HG02943 (cell line): ENCODE measurements around the gene CREB3L2.
"Not testable (repeated sequence)": the region's sequence is repeated elsewhere in the genome, so short reads cannot be mapped to it uniquely, and the experiment has no call there.

Experiments used
- ATAC-seq: cut with Tn5 transposase; IDR thresholded peaks from one replicate; pipeline ENCODE4 v1.9.1; 2021; ENCODE audit warnings: mild to moderate bottlenecking, low read depth, moderate library complexity; ENCODE audit not compliant: unreplicated experiment

The CREB3L2 gene

DNA sequence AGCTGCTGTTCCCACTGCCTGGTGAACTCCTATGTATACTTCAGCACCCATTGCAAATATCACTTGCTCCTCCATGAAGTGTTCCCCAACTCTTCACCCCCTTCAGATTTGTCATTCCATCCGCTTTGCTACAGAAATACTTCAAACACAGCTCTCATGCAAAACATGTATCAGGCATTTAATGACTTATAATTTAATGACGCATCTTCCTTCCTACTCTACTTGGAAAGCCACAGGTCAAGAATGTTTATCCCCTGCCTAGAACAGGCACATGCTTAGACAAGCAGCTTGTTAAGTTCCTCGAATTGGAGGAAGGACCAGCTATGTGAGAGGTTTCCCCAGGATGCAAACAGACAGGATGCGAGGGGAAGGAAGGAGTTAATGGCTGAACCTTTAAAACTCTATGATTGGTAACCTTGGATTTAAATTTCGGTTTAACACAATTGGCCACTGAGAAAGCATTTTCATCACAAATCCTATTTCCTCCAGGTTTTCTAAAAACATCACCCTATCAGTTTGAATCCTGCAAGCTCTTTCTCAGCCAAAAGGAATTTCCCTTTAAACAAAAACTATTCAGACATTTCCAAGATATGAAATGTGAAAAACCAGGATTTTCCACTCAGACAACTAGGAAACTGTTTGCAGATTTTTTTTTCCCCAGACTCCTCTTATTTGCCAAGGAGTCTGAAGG is 11.5 kb downstream of the CREB3L2 start:
- ATAC-seq: no peak

DNA sequence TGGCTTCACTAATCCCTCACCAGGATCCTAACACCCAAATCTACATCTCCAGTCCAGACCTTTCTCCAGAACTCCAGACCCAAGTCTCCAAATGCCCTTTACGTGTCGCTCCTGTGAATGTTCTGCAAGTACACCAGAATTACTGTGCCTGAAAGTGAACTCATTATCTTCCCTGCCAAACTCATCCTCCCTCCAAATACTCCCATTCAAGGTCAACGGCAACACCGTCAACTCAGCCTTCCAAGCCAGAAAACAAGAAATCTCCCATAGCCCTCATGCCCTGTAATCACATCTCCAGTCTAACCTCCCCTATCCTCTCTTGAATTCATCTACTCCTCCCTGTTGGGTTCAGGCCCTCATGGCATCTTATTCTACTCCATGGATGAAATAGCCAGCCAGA is 12.3 kb downstream of the CREB3L2 start:
- no peak for ATAC-seq

DNA sequence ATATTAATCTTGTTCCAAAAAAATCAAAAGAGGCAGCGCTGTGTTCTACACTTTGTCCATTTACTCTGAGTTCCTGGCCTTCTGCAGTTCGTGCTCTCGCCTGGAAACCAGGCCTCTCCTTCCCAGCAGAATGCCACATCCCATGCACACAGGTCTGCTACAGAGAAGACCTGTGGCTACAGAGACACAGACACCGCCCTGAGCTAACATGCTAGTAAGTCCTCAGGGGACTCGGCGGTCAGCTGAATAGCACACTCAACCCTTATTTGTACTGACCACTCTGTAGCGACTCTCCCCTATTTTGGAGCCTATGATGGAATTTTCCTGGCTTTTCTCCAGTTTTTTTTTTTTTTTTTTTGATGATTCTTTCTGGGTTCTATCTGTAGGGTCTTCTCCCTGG is 12.8 kb downstream of the CREB3L2 start:
- no peak for ATAC-seq

DNA sequence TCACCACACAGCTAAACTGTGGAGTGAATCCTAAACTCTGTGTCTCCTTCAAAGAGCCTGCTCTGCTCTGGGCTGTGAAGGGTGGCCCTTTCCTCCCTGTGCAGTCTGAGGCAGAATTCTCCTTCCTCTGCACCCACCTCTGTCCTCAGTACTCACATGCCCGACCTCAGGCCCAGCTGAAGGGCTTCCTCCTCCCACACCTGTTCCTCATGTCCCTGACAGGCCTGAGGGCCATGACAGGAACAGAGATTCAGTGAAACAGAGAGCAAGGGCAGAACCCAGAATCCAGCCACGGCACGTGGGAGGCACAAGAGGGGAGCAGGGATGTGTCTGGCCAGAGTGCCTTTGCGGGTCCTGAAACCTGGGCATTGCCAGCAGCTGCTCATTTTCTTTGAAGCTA is 13.9 kb downstream of the CREB3L2 start:
- ATAC-seq: peak; percentile 51

DNA sequence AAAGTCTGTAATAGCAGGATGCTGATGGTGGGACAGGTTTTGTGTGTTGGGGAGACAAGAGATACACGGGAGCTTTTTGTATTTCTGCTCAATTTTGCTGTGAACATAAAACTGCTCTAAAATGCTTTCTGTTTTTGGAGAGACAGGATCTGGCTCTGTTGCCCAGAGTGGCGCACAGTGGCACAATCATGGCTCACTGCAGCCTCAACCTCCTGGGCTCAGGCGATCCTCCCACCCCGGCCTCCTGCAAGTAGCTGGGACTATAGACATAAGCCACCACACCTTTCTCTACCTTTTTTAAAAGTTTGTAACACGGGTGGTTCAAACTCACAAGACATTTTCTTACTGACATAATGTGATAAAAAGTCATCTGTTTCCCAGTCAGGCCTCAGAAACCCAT is 14.3 kb downstream of the CREB3L2 start:
- ATAC-seq: no peak

DNA sequence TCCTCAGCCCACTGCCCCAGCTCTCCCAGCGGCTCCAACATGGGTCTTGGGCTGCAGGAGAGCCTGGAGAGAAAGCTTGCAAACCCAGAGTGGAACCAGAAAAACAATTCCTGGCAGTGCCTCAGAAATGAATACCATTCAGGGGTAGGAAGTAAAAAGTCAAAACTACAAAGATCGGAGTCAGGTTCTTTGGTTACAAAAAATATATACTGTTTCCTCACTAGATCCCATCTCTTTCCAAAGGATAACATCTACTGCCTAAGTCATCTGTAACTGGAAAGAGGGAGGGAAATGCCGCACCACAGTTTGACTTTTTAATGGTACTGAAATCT is 14.9 kb downstream of the CREB3L2 start:
- no peak for ATAC-seq

DNA sequence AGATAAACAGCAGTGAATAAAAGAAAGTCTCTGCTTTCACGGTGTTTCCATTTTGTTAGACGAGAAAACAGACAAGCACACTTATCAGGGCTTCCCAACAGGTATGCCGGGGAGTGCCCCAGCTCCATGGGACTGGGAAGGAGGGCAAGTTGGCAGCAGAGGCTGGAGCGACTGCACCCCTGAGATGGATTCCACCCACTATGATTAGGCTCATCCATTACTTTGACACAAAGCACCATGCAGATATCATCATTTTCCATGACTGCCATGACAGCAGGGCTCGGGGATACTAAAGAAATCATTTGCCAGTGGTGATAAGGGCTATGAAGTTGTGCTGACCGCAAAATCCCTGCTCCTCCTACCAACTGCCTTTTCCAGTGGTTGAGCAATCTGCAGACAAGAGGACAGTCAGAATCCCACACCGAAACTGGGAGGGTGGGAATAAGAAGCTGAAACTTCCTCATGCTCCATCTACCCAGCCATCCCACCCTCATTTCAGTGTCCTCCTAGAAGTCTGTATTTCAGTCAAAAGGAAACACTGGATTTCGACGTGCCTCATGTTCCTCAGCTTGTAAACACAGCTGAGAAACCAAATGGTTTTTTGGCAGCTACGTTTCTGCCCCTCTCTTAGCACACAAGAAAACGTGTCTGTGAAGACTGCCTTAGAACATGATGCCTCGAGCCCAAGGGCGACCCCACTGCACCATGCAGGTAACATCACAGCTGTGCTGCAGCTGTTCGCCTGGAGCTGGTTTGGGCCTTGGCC is 15.5 kb downstream of the CREB3L2 start:
- no peak for ATAC-seq

DNA sequence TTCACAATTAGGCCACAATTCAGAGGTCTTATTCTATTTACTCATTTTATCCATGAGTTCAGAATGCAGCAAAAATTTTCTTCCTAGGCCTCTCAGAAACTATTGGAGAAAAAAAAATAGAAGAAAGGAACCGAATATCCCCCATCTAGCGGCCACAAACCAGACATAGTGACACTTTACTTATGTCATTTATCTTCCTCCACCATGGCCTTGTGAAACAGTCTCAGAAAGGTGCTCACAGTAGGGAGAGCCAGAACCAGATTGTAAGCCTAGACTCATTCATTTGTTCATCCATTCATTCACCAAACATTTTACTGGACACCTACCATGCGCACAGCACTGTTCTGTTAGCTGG is 16.0 kb downstream of the CREB3L2 start:
- ATAC-seq: peak; percentile 48

DNA sequence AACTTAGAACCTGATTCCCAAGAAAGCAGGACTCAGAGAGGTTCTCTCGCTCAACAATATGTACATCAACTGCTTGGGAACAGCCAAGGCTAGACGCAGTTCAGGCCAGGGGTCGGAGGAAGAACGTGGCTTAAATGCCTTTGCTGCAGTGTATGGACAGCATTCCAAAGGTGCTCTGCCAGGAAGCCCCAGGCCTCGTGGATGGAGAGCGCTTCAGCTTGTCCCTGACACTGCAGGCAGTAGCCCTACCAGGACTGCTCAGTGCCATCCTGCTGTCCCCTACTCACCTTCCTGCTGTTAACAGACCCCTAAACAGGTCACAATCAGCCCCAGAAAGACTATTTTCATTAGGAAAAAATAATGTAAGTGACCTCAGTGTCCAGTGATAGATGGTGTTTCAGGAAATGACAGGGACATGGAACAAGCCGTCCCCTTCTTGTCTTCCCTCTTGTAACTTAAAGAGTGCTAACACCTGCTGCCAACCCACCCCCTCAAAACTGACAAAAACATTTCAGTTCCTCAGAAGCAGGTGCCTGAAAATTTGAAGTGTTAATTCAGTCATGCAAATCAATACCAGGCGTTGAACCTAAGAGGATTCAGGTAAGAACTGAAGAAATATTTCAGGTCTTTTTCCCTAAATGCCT is 16.5 kb downstream of the CREB3L2 start:
- ATAC-seq: peak; percentile 47

DNA sequence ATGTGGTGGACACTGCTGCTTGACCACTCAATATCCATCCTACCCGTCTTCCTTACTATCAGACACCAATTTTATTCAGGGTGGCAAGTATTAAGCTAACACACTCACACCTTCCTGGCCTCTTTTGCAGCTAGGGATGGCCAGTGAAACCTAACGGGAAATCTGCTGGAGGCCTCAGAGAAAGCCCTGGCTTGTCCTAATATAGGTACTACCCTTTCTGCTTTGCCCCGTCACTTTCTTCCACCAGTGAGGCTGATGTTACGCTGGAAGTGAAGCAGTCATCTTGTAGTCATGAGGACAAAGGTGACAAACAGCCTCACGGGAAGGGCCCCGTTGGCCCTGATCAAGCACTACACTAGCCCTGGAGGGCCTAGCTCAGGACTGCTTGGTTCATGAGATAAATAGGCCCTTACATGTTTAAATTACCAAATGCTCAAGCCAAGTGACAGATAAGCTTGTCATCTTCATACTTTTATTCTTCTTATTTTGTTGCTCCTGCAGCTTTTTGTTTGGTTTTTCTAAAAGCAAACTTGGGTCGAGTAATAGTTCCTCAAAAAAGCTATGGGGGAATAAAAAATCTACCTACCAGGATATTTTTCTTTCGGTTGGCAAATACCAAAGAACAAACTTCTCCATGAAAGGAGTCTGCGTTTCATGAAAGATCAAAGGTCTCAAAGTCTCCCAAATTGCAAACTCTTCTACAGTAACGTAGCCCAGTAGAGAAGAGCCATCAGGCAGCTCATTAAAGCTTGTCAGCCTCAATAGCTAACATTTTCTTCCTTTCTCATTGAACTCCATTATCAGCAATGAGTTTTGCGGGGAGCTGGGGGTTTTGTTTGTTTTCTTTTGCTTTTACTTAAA is 17.5 kb downstream of the CREB3L2 start:
- ATAC-seq: no peak

DNA sequence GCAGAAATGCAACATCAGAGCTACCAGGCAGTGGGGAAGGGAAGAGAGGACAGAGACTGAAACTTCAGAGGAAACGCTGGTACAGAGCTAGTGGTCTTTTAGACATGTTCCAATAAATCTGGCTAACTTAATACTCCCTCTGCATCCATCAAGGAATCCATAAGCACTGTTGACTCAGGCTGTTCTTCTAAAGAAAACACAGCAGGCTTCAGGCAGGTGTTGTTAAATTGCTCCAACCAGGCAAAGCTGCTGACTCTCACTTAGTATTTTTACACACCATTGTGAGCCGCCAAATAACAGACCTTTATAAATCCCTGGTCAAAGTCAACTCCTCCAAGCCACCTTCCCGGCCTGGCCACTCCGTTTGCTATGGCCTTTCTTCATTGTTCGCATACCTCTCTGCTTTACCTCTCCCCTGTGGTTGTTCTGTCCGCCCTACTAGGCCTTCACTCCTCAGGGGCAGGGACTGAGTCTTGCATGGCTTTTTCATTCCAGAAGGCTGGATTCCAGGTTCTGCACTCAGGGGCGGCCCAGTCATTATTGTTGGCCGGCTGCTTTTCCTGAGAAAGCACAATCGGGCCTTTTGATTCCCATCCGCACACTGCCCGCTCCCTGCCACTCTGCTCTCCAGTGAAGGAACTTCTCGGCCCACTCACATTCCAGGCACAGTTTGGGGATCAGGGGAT is 18.4 kb downstream of the CREB3L2 start:
- ATAC-seq: no peak

DNA sequence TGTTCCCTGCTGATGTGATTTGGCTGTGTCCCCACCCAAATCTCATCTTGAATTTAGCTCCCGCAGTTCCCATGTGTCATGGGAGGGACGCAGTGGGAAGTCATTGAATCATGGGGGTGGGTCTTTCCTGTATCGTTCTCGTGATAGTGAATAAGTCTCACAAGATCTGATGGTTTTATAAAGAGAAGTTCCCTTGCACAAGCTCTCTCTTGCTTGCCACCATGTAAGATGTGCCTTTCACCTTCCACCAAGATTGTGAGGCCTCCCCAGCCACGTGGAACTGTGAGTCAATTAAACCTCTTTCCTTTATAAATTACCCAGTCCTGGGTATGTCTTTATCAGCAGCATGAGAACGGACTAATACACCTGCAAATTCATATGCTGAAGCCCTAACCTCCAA is 19.5 kb downstream of the CREB3L2 start:
- not testable (repeated sequence) for ATAC-seq

DNA sequence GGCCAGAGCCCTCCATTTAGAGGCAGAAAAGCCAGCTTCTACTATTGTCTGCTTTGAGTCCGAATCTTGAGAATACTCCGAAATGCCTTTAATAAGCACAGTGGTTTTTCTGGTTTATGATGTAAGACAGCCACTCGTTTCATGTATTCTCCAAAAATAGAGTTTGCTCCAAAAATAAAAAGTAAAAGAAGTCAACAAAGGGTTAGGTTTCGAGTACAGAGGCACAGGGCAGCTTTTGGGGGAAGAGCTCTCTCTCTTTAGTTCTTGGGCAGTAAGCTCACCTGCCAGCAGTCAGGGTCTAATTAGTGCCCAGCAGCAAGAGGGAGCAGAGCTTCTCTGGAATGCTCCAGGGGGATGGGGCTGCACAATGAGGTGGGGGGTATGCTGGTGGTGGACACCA is 20.2 kb downstream of the CREB3L2 start:
- ATAC-seq: peak; percentile 52

DNA sequence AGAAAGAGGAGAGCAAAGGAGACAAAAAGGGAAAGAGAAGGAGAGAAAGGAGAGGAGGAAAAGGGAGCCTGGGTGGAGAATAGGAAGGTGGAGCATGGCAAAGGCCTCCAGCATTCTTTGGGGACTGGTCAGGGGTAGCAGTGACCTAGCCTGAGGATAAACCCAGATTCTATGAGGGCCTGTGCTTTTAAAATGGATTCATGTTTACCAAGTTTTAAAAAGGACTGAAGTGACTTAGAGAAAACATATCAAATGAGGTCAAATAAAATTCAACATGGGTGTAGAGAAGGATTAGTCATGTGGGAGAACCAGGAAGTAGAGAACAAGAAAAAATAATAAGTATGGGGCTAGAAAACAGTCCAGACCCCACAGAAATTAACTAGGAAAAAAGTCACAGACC is 20.7 kb downstream of the CREB3L2 start:
- no peak for ATAC-seq

DNA sequence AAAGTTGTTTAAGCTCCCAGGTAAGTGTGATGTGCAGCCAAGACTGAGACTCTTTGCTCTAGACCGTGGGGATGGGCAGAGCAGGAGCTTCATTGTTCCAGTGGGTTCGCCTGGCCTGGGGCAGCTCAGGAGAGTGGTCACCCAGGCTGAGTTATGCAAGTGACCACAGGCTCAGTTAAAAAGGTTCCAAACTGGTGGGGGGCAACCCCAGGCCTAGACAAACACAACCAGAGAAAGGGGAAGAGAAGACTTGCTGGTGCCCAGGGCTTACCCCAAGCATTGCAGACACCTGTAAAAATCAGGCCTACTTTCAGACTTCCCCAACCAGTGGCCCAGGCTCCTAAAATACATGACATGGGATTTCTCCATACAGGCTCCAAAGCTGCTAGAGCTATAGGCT is 21.6 kb downstream of the CREB3L2 start:
- no peak for ATAC-seq

DNA sequence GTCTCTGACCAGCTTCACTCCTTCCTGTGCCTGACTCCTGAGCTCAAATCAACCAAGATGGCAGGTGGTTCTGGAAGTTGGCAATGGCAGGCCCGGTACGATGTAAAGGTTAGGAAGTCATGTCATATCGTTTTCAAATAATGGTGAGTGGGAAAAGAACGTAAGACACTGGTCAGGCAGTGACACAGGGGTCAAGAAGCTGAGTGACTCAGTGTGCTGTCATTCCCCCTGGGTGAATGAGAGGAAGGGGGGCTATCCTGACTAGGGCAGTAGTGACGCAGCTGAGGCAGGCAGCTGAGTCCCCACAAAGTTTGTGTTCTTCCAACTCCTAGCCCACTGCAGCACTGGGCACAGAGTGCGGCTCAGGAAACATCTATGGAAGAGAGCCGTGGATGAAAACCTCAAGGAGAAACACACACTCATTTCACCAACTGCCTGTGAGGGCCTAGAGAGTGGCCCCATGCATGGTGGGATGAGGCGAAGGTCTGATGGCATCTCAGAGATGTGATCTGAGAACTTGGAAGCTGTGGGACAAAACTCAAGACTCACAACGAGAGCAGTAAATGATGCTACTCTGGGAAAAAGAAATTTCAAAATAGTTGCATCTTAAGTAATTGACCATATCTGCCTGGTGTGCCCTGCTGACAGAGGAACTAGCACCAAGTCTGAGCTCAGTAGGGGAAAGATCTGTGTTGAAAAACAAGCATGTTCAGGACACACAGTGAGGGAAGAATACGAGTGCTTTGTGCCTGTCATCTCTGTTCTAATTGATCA is 23.2 kb downstream of the CREB3L2 start:
- no peak for ATAC-seq

DNA sequence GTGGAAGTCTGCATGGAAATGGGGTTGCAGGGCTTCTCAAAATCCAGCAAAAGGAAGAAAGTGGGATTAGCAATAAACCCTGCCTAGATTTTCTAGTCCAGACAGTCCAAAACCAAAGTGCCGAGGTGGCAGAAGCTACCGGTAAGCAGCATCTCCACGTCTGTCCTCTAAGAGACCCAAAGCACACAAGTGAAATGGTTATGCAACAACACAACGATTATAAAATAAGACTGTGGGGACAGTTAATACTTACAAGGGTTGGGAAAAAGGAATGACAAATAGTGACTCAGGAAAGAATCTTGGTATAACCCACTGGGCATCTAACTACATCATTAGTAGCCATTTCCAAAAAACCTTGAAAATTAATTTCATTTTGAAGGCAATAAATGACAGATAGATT is 24.7 kb downstream of the CREB3L2 start:
- ATAC-seq: no peak

DNA sequence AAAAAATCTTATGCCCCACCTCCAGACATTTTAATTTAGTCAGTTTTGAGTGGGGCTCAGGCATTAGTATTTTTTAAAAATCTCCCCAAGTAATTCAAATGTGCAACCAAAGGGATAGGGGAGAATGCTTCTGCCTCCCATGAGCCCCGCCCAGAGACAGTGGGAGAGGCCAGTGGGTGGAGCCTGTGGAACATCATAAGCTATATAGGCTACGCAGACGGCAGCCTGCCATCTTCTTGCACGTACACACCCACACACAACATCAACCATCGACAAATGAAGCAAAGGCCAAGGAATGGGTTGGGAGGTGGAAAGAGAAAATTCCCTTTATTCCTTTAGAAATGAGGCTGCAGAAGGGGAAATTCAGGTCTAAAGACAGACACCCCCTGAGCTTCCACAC is 25.2 kb downstream of the CREB3L2 start:
- ATAC-seq: no peak

DNA sequence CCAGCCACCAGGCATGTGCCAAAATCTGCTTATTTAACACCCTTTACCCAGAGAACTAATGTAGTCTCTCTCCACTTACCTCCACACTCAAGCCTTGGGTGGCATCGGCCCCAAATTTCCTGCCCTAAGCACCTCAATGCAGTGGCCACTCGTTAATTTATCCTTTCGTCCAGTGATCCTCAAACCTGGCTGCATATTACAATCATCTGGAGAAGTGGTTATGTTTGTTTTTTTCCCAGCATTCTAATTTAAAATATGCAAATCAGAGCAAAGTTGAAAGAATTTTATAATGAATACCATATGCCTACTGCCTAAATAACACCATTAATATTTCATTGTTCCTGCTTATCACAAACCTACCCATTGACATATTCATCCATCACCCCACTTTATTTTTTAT is 25.7 kb downstream of the CREB3L2 start:
- ATAC-seq: no peak

DNA sequence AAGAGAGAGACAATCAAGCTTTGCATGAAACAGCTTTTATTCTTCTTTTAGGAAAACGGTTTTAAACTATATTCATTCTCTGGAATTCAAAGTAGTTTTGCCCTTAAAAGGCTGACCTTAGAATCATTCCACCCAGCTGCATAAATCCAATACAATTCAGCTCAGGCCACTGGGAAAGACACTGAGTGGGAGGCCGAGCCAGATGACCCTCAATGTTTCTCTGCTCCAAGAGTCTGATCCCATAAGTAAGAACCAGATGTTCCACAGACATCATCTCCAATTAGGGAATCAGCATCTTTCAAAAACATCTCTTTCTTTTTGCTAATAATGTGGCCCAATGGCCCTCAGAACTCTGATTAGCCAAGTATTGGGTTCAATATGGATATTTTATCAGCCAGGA is 26.1 kb downstream of the CREB3L2 start:
- ATAC-seq: no peak
